Left lobe of liver (tissue), 2 donors: ENCODE measurements around the gene GJA5. TPM values are rescaled to one million over a fixed set of nuclear protein-coding genes. Genes with fewer than 3 reads are reported as not detected.

ENCODE experiments used
- ATAC-seq: fragments of 200-7000 bp; cut with Tn5 transposase; one replicate; pipeline ENCODE4 v1.9.1; 2020; ENCODE audit warnings: mild to moderate bottlenecking, moderate library complexity
- DNase-seq: peaks from one replicate; pipeline ENCODE4 v3.0.0-alpha.2; 2020; ENCODE audit warnings: low spot score
- total RNA-seq: library from RNA; stranded (reverse); gene quantifications from one replicate; pipeline ENCODE4 v1.2.1, GENCODE V29; 2021
- donor health status: DM: no; HTN: no; CAD: no; lungs with moderate emphysema.
- donor health status: DM: no; HTN: yes; CAD: no.

Gene GJA5
- total RNA-seq, 1 donor from 2014 or later = 1.1 TPM

GRCh38 chr1:147768101-147768500, 7.7 kb upstream of the GJA5 start:
- ATAC-seq = no peak
- no peak for DNase-seq

DNA sequence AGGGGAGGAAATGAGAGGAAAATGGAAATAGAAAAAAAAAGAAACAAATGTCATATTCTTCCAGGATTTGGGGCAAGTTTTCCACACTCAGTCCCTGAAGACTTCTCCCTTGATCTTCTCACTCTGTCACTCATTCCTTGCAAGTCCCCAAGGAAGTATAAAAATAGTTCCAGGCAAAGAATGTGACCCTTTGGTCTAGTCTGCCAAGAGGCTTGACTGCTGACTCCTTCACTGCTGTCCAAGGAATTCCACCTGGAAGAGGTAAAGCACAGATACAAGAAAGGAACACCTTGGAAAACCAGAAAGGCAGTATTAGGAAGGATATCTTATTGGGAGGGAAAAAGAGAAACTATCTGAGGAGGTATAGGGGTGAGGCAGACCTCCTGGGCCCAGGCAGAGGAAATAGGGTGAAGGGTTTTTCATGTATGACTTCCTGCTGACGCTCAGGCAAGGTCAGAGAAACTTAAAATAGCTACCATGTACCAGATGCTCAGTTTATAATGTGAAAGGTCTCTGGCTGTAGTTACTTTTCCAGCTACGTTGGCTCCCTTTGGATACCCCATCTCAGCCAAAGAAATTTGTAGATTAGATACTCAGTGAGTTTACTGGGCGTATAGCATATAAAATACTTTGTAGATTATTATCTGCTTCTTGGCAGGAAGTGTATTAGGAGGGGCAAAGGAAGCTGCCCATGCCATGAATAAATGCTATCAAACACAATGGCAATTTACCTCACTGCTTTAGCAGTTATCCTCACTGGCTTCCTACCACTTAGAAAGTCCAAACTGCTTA, 2.0 kb upstream of the GJA5 start:
- no peak for ATAC-seq
- DNase-seq = no peak

- no peak for DNase-seq
Measured at GRCh38 chr1:147758379-147759100, 1.9 kb downstream of the GJA5 start.

DNA sequence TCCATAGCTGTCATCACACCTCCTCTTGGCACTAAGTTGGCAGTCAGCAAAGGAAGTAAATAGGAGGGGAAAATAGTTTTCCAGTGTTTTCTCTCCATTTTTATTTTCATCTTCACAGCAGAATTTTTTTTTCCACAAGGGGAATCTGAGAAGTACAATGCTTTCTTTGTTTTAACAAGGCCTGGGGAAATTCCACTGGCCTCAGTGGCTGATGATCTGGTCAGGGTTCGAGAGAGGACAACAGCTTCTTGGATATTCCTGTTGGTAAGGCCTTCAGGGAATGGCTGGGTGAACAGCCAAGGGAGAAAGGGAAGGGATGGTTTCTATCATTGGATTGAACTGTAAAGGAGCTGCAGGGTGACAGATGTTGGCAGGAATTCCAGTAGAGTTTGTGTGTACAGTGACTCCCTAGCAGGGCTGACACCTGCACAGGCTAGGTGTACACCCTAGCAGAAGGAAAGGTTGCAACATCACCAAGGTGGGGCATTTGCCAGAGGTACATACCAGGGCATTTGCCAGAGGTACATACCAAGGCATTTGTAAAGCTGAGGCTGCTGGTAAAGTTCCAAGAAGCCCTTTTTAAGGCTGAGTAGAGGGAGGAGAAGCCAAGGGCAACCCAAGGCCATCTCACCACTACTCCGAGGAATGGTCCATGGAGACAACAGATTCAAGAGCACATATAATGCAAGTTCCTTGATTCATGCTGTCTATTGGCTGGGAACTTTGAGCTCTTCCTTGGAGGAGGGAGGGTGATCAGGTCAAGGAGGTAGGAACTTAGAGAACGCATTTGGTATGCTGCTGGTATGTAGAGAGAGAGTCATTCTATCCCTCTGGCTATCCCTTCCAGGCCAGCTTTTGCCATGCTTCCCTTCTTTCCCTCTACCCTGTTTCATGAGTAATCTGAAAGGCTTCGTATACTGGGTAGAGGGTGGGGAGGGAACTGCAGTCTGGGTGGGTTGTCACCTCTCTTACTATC, 3.1 kb downstream of the GJA5 start:
- no peak for DNase-seq
- ATAC-seq = no peak

More at GRCh38 chr1:147758379-147759100, 1.9 kb downstream of the GJA5 start:
- no peak for ATAC-seq

GRCh38 chr1:147756341-147756740, 4.1 kb downstream of the GJA5 start:
- DNase-seq (no peak), ATAC-seq (no peak)

- DNase-seq = no peak
- ATAC-seq = no peak
Measured at GRCh38 chr1:147754661-147755060, 5.7 kb downstream of the GJA5 start.

DNA sequence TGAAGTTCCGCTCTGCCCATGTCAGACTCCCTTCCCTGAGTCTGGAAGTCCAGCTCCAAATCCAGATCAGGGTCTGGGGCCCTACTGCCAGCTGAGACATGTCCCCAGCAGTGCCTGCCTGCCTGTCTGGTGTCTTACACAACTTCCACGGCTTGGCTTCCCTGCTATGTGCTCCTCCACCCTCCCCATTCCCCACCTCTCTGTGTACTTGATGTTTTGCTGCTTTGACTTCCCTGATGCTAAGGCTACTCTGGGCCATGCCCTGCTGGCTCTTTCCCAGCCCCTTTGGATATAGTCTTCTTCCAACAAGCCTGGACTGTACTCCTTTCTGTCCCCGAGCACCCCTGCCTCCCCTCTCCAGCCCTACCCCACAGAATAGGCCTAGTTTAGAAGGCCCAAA, 7.3 kb downstream of the GJA5 start:
- DNase-seq = no peak
- ATAC-seq = no peak

DNA sequence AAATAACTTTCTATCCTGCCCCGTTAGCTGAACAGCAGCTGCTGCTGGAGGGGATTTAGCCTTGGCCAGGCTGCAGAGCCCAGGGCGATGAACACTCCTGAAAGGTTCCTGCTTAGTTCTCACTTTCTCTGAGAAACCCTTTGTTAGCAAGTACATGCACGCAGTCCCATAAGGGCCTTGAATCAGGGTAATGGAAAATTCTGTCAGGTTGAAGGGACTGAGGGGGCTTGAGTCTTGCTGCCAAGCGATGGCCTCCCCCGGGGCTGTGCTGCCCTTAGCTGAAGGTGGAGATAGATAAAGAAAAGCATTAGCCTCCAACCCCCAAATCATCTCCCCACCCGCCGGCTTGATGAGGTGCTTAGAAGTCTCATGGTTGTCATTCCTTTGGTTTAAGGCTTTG, 7.9 kb downstream of the GJA5 start:
- no peak for DNase-seq
- no peak for ATAC-seq

DNA sequence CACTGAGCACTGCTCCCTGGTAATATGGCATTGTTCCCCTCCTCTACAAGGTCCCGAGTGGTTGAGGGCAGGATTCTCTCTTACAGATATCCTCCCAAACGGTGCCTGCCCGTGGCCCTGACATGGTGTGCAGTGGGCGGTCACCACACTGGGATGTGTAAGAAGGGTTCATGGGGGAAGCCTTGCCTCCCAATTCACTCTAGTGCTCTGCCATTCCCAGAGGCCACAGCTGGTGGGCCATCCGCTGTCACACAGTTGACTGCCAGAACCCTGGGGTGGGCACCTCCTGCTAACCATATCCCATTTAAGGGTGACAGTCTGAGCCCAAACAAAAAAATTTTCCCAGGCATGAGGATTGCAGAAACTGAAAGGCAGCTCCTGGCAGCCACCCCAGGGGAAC, 9.1 kb downstream of the GJA5 start:
- no peak for DNase-seq

GRCh38 chr1:147750618-147751217, 9.7 kb downstream of the GJA5 start:
- ATAC-seq (no peak), DNase-seq (no peak)

More for the DNA sequence above, 9.1 kb downstream of the GJA5 start:
- ATAC-seq = no peak

GRCh38 chr1:147749792-147750191, 10.6 kb downstream of the GJA5 start:
- DNase-seq = no peak
- ATAC-seq = no peak

- DNase-seq (no peak), ATAC-seq (no peak)
Measured at GRCh38 chr1:147748676-147749350, 11.6 kb downstream of the GJA5 start.

DNA sequence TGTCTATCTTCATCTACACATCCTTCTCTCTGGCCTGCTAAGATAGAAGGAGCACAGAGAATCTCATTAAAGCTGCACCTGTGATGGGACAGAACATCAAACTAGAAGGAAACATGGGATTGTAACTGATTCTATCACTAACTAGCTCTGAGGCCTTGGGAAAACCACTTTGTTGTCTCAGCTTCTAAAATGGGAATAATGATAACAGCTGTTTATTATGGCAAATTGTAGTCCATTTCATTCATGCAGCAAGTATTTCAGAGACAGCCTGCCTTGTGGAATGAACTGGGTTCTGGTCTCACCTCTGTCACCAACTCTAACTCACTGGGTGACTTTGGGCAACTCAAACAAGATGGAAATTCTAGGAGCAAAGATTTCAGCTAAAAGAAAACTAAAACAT, 12.4 kb downstream of the GJA5 start:
- no peak for ATAC-seq
- no peak for DNase-seq

DNA sequence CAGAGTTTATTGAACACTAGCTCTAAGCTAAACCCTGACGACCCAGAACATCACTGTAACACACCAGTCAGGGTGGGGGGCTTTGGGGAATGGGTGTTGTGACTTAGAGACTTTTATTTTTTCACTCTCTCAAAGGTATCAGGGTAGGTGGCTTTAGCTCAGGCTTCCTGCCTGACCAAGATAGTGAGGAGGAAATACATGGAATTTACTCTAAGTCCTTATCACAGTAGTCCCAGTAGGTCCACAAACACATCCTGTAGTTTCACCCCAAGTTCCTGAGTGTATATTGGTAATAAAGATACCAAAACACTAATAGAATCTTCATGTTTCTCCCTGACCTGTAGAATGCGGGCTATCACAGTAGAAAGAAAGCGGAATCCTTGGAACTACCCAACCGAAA, 15.1 kb downstream of the GJA5 start:
- ATAC-seq (no peak), DNase-seq (no peak)

DNA sequence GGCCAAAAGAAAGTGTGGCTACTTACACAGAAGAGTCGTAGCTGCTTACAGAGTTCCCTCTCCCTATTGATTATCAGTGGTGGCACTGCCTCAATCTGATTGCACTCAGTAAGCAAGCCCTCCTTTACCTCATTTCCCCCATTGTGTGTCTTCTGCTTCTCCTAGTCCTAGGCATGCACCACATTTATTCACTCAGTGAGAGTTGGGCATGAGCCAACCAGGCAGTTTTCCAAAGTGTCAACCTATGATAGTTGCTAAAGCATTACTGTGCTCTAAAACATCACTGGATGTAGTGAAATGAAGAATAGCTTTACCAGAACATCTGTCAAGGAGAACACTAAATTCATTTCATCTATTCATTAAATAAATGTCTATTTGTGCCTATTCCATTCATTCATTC, 19.3 kb downstream of the GJA5 start:
- DNase-seq (no peak), ATAC-seq (no peak)

- ATAC-seq (no peak), DNase-seq (no peak)
Measured at GRCh38 chr1:147740391-147740790, 20.0 kb downstream of the GJA5 start.

DNA sequence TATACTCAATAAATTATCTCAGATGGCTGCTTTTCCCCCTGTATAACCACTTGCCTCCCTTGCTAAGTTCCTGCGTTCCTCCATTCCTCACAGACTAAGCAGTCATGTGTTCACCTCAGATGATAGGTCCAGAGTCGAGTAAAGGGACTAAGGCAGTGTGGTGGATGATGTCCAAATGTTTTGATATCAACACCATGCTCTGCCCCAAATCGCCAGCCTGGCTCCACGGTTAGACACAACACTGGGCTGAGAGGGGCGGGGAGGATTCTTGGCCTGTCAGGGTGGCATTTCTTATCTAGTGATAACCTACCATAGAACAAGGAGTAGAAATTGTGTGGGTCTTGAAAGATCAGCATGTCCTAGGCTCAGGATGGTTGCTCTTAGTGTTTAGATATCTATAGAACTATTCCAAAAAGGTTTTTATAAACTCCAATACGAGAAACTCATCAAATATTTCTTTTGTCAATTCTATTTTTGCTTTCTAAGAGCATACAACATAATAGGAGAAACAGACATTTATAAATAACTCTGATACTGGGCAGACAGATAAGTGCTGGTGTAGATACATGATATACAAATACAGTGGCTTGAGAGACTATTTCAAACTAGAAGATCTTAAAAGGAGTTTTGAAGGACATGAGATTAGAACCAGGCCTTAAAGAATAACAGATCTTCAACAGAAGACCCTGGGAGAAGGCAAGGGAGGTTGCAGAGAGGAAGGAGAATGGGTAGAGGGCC, 21.5 kb downstream of the GJA5 start:
- DNase-seq (no peak), ATAC-seq (no peak)

- ATAC-seq (no peak), DNase-seq (no peak)
Measured at GRCh38 chr1:147738129-147738528, 22.3 kb downstream of the GJA5 start.

DNA sequence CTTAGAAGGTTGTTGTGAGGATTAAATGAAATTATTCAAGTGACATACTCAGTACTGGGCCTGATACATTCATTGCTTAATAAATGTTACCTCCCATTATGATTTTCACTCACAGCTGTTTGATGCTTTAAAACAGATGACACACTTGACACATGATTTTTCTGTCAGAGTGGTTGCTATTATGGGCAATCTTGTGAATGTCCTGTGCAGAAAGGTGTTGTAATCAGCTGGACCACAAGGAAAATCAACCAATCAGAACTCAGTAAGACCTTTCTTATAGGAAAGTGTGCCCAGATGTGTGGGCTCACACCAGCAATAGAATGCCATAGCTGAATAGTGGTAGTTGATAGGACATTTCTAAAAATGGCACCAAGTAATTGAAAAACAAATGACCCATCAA, 23.5 kb downstream of the GJA5 start:
- DNase-seq = no peak
- no peak for ATAC-seq

DNA sequence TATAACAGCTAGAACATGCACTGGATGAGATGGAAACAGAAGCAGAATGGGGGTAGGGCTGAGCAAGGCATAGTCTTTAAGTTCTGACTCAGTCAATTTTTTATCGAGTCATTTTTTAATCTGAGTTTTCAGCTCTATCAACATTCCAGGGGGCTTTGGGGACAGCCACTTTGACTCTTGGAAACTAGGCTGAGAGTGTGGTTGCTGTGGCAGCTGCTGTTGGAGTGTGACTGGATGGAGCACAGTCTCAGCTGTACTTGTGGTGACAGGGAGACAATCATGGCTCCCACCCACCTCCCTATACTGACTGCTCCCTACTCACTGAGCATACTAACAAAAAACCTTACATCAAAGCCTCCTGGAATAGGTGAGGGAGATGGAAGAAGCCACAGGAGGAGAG, 25.0 kb downstream of the GJA5 start:
- no peak for ATAC-seq
- DNase-seq = no peak
